ENCODE measurements around the gene MAP1B. TPM values are rescaled to one million over a fixed set of nuclear protein-coding genes. Genes with fewer than 3 reads are reported as not detected.

The MAP1B gene
- polyA plus RNA-seq, 1 donor from 2014 or later, result 234 TPM

DNA sequence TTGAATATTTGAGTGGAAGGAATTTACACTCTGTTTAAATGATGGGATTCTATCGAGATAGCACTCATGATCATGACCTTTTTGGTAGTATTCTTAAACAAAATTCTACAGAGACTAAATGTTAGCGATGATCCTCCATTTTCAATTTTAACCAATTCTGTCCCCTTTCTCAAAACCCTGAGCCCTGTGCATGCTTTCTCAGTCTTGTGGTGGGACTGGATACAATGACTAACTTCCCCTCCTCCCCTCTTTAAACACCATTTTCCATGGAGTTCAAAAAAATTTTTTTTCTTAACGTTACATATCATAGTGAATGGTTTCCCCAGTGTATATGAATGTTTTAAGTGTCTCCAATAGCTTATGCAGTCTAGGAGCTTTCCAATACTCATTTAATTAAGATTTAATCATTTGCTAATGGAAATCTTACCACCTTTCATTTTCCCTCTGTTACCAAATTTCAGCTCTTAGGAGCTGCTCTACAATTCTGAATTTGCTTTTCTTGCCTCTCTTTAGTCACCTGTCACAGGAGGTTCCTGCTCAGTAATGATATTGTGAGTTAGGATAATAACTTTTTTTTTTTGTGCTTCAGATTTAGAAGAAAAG is 101.2 kb downstream of the MAP1B start:
- H4K20me1 ChIP-seq (ENCODE audit: insufficient read depth), result peaks cover 26% of the 10 kb centered on the region
- no peaks in the 10 kb centered on the region for H3K27me3 ChIP-seq (ENCODE audit: insufficient read depth, low read depth, low read length)
- H3K4me3 ChIP-seq (ENCODE audit: low read length), result no peak overlapping the region
- H3K9ac ChIP-seq (ENCODE audit: low read length), result no peak overlapping the region
- H3K79me2 ChIP-seq (replicated peaks; ENCODE audit: insufficient read depth, low read length), result peaks cover 57% of the 10 kb centered on the region
- no peaks in the 10 kb centered on the region for H3K9me2 ChIP-seq (ENCODE audit: insufficient read depth, low read length)
- peaks cover 7% of the 10 kb centered on the region for H3F3A ChIP-seq (ENCODE audit: insufficient read depth, low read length, poor library complexity, severe bottlenecking)
- no peaks in the 10 kb centered on the region for H3K9me3 ChIP-seq (ENCODE audit: low read length)
- no peak overlapping the region for H3K4me2 ChIP-seq (ENCODE audit: low read length)
- H3K27ac ChIP-seq (ENCODE audit: low read length), result no peak overlapping the region
- TF ChIP-seq MXI1 (conservative IDR thresholded peaks at IDR 0.05; ENCODE audit: poor library complexity, severe bottlenecking) (no peak), RAD21 (conservative IDR thresholded peaks at IDR 0.05) (no peak), TAF1 (IDR thresholded peaks at IDR 0.05; ENCODE audit: low read depth) (no peak), SMC3 (conservative IDR thresholded peaks at IDR 0.05; ENCODE audit: poor library complexity) (no peak), EP300 (conservative IDR thresholded peaks at IDR 0.05; ENCODE audit: poor library complexity, severe bottlenecking) (no peak), POLR2AphosphoS5 (IDR thresholded peaks at IDR 0.05) (no peak), EZH2 (IDR thresholded peaks at IDR 0.05; ENCODE audit: borderline replicate concordance, insufficient read depth, low read length, poor library complexity, severe bottlenecking) (no peak)
- TF ChIP-seq, protein P1, sequence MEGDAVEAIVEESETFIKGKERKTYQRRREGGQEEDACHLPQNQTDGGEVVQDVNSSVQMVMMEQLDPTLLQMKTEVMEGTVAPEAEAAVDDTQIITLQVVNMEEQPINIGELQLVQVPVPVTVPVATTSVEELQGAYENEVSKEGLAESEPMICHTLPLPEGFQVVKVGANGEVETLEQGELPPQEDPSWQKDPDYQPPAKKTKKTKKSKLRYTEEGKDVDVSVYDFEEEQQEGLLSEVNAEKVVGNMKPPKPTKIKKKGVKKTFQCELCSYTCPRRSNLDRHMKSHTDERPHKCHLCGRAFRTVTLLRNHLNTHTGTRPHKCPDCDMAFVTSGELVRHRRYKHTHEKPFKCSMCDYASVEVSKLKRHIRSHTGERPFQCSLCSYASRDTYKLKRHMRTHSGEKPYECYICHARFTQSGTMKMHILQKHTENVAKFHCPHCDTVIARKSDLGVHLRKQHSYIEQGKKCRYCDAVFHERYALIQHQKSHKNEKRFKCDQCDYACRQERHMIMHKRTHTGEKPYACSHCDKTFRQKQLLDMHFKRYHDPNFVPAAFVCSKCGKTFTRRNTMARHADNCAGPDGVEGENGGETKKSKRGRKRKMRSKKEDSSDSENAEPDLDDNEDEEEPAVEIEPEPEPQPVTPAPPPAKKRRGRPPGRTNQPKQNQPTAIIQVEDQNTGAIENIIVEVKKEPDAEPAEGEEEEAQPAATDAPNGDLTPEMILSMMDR (IDR thresholded peaks at IDR 0.05; ENCODE audit: poor library complexity, severe bottlenecking), result no peak
- TF ChIP-seq, protein P2, sequence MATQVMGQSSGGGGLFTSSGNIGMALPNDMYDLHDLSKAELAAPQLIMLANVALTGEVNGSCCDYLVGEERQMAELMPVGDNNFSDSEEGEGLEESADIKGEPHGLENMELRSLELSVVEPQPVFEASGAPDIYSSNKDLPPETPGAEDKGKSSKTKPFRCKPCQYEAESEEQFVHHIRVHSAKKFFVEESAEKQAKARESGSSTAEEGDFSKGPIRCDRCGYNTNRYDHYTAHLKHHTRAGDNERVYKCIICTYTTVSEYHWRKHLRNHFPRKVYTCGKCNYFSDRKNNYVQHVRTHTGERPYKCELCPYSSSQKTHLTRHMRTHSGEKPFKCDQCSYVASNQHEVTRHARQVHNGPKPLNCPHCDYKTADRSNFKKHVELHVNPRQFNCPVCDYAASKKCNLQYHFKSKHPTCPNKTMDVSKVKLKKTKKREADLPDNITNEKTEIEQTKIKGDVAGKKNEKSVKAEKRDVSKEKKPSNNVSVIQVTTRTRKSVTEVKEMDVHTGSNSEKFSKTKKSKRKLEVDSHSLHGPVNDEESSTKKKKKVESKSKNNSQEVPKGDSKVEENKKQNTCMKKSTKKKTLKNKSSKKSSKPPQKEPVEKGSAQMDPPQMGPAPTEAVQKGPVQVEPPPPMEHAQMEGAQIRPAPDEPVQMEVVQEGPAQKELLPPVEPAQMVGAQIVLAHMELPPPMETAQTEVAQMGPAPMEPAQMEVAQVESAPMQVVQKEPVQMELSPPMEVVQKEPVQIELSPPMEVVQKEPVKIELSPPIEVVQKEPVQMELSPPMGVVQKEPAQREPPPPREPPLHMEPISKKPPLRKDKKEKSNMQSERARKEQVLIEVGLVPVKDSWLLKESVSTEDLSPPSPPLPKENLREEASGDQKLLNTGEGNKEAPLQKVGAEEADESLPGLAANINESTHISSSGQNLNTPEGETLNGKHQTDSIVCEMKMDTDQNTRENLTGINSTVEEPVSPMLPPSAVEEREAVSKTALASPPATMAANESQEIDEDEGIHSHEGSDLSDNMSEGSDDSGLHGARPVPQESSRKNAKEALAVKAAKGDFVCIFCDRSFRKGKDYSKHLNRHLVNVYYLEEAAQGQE (IDR thresholded peaks at IDR 0.05; ENCODE audit: borderline replicate concordance), result no peak
- peaks cover 35% of the 10 kb centered on the region for H3K36me3 ChIP-seq (ENCODE audit: insufficient read depth, low read length)
- H2AFZ ChIP-seq (ENCODE audit: low read depth, low read length), result no peak overlapping the region

DNA sequence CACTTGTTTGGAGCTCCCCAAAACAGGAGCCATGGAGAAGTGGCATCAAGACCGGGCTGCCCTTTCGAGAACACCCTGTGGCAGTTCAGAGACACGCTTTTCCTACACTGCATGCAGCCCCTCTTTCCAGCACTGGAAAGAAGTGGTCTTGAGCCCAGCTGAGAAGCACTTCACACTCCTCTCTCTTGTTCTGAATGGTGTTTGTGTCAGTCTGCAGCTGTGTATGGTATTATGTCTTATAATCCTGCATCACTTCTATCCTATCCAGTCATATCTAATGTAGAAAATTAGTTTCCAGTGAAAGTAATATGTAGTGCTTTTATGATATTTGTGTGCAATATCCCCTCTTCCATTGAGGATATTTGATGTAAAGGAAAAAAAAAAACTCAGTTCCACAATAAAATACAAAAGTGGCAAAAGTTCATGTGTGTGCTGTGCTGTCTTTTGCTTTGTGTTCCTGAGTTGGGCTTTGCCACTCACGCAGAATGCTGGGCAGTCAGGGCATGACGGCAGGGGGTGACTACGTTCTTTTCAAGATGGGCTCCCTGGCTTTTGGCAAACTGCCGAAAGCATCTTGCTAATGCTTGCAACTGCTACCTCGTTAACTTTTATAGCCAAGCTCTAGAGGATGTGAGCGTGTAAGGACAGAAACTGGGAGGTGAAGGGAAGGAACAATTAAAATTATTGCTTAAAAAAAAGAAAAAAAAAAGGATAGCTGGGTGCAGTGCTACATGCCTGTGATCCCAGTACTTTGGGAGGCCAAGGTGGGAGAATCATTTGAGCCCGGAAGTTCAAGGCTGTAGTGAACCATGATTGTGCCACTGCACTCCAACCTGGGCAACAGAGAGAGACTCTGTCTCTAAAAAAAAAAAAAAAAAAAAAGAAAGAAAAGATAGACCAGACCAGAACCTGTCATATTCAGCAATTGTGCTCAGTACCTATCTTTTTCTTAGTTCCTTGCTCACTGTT is 102.2 kb downstream of the MAP1B start:
- H3K4me2 ChIP-seq (ENCODE audit: low read length), result no peak overlapping the region
- H3F3A ChIP-seq (ENCODE audit: insufficient read depth, low read length, poor library complexity, severe bottlenecking), result peaks cover 3% of the 10 kb centered on the region
- peaks cover 25% of the 10 kb centered on the region for H3K36me3 ChIP-seq (ENCODE audit: insufficient read depth, low read length)

More for the DNA sequence above, 102.2 kb downstream of the MAP1B start:
- Histone ChIP-seq H3K9me3 (ENCODE audit: low read length) (no peaks in the 10 kb centered on the region), H3K27me3 (ENCODE audit: insufficient read depth, low read depth, low read length) (no peaks in the 10 kb centered on the region), H3K9me2 (ENCODE audit: insufficient read depth, low read length) (no peaks in the 10 kb centered on the region), H3K79me2 (replicated peaks; ENCODE audit: insufficient read depth, low read length) (peaks cover 47% of the 10 kb centered on the region), H3K9ac (ENCODE audit: low read length) (no peak overlapping the region), H3K27ac (ENCODE audit: low read length) (no peak overlapping the region), H4K20me1 (ENCODE audit: insufficient read depth) (peaks cover 16% of the 10 kb centered on the region), H2AFZ (ENCODE audit: low read depth, low read length) (no peak overlapping the region), H3K4me3 (ENCODE audit: low read length) (no peak overlapping the region)
- TF ChIP-seq TAF1 (IDR thresholded peaks at IDR 0.05; ENCODE audit: low read depth) (no peak), SMC3 (conservative IDR thresholded peaks at IDR 0.05; ENCODE audit: poor library complexity) (no peak)
- TF ChIP-seq, protein P2 (IDR thresholded peaks at IDR 0.05; ENCODE audit: borderline replicate concordance), result no peak
